NCI-H226 (cell line): Measurements from ENCODE around the gene CUBN.

Experiments used
- DNase-seq: peaks from one replicate; pipeline ENCODE4 v3.0.0-alpha.2; 2015

CUBN gene

DNA sequence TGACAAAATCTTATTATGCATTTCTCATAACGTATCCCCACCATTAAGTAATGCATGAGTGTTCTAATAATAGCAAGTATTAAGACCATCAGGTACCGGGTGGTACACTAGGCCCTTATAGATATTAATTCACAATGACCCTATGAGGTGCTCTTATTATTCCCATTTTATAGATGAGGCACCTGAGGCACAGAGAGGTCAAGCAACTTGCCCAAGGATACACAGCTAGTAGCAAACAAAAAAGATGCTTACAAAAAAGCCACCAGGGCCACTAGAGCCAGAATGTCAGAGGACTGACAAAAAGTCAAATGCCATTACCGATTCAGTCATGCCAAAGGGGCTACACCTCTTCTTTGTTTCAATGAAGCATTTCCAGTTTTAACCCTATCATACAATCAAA lies 318.3 kb downstream of the CUBN start:
- DNase-seq = no peak

DNA sequence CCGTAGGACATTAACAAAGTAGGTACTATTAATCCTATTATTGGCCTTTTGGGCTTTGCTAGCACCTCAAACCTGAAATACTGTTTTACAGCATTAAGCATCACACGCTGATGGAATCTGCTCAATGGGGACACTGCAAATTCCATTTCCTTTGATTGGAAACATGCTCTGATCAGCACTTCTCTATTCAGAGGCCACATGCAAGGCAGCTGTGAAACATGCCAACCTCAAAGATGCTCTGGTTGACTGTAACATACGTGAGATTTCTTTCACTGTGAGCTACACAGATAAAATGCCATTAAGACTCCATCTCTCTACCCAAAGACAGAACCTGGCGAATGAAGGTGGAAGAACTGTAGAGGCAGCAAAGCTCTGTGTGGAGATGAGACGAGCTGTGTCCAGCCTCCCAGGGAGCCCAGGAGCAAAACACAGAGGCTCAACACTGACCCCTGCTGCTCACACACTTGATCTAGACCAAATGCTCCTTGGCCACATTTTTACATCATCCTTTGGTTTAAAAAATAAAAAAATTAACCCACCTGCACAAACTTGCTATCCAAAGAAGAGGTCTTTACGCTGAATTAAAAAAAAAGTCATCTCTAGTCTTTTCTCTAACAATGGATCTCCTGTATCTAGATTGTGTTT lies 320.4 kb downstream of the CUBN start:
- DNase-seq = no peak

DNA sequence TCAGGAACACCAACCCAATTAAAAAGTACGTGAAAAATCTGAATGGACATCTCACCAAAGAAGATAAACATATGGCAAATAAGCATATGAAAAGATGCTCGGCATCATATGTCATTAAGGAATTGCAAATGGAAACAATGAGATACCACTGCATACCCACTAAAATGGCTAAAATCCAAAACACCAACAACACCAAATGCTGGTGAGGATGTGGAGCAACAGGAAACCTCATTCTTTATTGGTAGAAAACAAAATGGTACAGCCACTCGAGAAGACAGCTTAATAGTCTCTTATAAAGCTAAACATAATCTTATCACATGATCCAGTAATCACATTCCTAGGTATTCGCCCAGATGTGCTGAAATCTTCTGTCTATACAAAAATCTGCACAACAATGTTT lies 325.5 kb downstream of the CUBN start:
- no peak for DNase-seq

DNA sequence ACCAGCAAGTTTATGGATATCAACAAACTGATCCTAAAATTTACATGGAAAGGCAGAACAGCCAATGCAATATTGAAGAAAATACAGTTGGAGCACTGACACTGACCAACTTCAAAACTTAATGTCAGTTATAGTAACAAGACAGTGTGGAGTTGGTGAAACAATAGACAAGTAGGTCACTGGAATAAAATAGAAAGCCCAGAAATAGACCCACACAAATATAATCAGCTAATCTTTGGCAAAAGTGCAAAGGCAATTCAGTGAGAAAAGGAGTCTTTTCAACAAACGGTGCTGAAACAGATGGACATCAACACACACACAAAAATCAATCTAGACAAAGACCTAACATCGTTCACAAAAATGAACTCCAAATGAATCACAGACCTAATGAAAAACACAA lies 326.1 kb downstream of the CUBN start:
- DNase-seq = no peak

DNA sequence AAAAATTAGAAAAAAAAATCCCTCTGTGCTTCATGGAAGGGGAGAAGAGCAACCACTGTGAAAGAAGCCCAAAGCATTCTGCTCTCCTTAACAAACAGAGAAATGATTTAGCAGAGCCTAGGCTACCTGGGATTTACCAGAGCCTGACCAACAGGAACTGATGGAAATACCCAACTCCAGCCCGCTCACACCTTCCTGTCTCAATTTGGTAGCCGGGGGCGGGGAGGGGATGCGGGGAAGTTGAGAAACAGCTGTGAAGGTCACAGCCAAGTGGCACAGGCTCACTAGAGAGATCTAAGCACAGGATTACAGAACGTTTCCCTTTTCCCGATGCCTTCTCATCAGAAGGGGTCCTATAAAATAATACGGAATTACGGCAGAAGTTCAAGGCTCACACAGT lies 330.0 kb downstream of the CUBN start:
- no peak for DNase-seq

DNA sequence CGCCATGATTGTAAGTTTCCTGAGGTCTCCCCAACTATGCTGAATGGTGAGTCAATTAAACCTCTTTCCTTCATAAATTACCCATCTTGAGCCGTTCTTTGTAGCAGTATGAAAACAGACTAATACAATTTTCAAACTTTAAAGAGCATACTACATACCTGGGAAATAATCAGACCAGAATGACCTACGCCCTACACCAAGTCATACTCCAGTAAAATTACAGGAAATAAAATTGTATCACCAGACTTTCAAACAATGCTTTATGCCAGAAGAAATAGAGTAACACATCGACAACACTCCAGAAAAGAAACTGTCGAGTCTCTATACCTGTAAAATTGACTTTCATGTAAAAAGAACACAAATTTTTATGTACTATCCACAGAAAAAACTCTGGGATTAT lies 331.0 kb downstream of the CUBN start:
- no peak for DNase-seq

DNA sequence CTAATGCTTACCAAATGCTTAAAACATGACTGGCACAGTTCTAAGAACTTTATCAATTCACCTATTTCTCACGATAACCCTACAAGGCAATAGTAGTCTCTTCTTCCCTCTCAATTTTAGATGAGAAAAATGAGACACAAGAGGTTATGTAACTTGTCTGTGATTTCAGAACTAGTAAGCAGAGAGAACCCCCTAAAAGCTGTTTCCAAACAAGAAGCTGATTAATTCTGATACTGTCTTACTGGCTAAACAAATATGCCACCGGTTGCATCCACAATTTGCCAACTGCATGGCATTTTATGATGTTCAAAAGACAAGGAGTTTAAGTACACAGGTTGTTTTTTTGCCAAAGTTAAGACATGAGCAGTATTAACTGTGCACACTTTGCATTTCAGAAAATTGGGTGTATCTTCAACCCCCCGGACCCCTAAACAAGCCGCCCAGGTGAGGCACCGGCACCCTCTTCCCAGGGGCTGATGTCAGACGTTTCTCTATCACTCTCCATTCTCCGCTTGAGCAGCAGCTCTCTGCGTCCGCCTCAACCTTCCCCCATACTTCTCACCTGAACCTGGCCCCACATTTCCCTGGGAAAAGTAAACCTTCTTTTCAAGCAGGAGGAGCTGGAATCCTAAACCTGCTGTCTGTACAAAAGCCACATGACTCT lies 334.1 kb downstream of the CUBN start:
- DNase-seq = no peak

DNA sequence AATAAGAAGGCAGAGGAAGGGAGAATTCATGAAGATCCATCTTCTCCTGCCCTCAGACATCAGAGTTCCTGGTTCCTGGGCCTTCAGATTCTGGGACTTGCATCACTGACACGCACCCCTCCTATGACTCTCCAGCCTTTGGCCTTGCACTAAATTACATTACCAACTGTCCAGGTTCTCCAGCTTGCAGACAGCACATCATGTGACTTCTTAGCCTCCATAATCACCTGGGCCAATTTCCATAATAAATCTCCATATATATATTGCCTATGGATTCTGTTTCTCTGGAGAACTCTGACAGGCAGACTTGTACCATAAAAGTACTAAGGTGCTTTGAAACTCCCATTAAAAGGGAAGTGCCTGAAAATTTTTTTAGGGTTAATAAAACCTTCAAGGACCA lies 335.6 kb downstream of the CUBN start:
- DNase-seq = no peak

DNA sequence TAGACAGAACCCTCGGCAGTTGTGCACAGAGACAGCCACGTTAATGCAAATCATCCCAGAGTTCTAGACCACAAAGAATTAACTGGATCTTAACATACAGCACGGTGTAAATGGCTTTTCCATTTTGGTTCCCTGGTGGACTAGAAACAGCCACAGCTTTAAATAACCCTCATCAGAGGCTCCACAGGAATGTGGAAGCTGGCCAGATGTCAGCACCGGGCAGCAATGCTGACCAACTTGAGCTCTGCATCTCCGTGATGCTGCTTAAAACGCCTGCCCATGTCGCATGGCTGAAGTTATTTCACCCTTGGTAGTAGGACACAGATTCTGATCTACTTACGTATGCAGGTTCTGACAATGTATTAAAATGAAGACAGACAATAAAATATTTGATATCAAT lies 336.9 kb downstream of the CUBN start:
- no peak for DNase-seq

DNA sequence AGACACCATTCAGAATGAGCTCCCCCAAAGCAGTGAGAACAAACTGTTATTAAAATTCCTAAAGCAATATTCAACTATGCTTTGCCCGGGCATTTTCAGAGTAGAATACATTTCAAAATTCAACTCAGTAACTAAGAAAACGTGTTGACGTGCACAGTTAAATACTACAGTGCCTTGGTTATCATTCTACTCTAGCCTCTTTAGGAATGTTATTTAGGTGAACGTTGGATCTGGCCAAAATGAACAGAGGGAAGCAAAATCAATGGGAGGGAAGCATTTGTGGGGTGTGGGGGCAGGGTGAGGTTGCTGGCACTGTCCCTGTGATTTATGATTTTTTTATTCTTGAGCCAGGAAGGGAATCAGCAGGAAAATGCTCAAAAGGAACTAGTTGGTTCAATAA lies 339.8 kb downstream of the CUBN start:
- no peak for DNase-seq

DNA sequence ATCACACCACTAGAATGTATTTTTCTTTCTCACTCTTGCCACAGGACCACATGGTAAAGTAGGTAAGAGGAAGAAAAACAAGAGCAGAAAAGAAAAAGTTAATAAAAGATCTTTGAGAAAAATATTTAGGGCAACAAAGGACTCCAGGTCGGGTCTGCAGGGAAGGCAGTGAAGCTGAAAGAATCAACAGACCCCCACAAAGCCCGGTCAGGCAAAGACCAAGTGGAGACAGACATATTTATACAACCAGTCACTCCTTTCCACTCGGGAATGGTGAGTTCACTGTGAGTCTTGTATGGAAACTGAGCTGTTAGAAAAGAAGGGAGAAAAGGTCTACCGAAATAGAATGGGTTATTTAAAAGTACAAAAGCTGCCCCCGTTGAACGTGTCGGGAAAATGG lies 340.4 kb downstream of the CUBN start:
- DNase-seq = no peak

DNA sequence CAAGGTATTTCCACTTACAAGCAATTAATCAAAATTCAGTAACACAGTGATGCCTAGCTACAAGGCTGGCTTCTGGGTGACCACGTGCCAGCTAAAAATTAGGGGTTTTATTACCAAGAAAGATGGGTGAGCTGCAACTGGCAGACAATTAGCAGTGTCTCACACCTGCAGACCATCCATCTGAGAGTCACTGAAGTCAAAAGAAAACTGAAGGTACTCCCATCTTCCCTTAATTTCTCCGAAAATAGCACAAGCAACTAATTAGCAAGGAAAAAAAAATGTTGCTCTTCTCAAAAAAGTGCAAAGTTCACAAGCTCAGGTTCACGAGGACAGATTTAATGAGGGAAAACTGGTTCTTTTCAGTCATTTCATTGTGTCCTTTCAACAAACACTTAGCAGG lies 340.8 kb downstream of the CUBN start:
- no peak for DNase-seq

DNA sequence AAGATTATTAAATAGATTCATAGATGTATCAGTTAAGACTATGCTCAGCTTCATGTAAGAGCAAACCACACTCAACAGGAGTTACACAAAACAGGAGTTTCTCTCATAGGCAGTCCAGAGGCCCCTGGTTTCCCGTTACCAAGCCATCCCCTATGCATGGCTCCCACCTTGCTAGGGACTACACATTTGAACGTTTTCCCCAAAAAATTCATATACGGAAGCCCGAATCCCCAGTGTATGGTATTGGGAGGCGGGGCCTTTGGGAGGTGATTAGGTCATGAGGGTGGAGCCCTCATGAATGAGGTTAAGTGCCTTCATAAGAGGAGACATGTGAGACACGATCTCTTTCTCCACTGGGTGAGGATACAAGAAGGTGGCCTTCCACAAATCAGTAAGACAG lies 341.5 kb downstream of the CUBN start:
- DNase-seq = no peak

DNA sequence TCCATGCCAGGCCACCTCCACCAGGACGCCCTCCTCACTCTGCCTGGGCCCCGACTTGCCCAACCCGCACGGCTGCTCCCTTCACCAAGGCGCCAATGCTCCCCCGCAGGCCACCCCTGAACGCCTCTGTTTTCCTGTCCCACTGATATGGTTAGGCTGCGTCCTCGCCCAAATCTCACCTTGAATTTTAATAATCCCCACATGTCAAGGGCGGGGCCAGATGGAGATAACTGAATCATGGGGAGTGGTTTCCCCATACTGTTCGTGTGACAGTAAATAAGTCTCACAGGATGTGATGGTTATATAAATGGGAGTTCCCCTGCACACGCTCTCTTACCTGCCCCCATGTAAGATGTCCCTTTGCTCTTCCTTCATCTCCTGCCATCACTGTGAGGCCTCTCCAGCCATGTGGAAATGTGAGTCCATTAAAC lies 342.2 kb downstream of the CUBN start:
- no peak for DNase-seq

DNA sequence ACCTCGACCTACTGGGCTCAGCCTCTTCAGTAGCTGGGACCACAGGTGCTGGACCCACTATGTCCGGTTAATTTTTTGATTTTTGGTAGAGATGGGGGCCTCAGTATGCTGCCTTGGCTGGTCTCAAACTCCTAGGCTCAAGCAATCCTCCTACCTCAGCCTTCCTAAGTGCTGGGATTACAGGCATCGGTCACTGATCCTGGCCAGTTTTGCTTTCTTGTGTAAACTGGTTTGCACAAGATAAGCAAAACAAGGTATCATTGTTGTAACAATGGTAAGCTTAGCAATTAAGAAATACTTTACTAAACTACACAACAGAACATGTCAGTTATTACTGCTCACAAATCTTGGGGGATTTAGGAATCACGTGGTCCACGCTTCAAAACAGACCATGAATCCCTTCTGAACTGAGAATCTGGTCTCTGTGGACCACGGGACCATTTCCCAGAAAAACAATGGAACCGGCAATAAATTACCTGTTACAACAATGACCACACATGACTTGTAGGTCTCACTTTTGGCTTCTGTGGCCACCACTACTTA lies 349.2 kb downstream of the CUBN start:
- DNase-seq = no peak

DNA sequence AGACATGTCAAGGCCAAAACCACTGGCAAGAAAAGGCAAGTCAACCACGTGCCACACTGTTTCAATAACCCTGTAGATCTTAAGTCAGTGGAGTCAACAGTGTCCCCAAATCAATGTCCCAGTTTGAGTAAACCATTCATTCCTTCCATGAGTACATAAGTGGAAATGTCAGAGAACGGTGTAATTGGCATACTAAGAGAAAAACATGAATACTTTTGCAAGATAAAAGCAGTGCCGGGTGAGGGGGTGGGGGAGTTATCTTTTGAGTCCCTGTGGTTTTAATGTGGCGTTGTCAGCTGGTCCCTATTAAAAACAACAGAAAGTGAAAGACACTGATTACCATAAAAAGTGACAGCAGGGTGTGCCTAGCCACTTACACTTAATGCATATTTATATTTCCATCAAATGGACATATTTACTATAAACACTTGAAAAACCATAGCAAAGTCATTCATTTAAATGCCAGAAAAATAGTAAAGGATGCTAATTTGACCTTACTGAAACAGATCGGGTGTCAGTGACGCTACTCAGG lies 350.2 kb downstream of the CUBN start:
- no peak for DNase-seq

DNA sequence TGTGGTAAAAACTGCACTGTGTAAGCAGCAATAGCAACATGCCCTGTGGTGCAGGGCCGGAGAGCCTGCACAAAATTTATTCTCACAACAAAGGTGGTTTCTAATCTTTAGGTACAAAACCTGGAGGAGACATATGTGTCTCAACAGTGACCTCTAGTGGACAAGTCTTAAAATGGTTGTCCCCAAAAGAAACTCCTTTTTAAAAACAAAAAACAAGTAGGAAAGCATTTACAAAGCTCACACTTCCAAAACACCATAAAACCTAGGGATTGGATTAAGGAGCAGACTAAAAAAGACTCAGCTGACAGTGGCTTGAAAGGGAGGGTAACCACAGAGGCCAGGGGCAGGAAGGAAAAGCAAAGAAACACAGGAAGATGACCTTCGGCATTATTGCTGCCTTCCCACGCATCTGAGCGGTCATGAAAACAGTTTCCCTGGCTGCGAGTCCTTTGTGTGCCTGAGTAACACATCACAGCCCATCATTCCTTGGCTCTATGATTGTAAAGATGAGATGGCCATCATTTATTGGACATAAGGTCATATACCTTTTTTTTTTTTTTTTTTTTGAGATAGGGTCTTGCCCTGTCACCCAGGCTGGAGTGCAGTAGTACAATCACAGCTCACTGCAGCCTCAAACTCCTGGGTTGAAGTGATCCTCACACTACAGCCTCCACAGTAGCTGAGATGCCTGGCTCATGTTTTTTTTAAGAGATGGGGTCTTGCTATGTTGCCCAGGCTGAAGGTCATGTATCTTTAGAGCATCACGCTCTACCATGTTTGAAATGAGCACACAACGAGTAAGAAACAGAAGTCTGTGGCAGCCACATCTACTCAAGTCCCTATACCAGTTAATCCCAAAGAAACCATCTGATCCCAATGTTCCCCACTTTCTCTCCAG lies 351.9 kb downstream of the CUBN start:
- no peak for DNase-seq

DNA sequence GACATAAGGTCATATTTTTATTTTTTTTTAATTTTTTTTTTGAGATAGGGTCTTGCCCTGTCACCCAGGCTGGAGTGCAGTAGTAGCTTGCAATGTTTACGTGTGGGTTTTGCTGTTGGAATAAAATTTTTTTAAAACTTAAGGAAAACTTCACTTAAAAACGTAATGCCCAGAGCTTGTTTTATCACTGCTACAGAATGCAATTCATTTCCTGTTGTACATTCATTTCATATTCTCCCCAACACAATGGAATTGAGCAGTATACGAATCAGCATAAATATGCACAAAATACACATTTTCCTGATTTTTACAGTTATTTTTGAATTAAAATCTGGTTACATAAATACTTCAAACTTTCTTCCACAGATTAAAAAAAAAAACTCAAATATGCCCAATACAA lies 352.7 kb downstream of the CUBN start:
- DNase-seq = no peak
